HepG2 (cell line): ENCODE measurements around the gene TAB3. TPM values are rescaled to one million over a fixed set of nuclear protein-coding genes. Genes with fewer than 3 reads are reported as not detected.

ENCODE experiments used
- CHD2 ChIP-seq: IDR thresholded peaks from 2 replicates; pipeline ENCODE4 v1.6.1; 2011; ENCODE audit warnings: low read depth, low read length, improper control_type of control experiment
- GABPA ChIP-seq, 2 experiments: IDR thresholded peaks; 2 replicates each; pipeline ENCODE4 v1.6.1; 2011 to 2016; ENCODE audit warnings: low read depth in 2 of 2, low read length in 1 of 2, missing biosample characterization in 1 of 2, missing genetic modification characterization in 1 of 2
- HNRNPL ChIP-seq: fragments of 200-400 bp; formaldehyde crosslinking; IDR thresholded peaks from 2 replicates; pipeline ENCODE4 v1.6.1; 2017; ENCODE audit warnings: mild to moderate bottlenecking, low read depth, low read length
- JUNB ChIP-seq: sonication (generic); formaldehyde crosslinking; IDR thresholded peaks from 2 replicates; pipeline ENCODE4 v1.8.0; 2022; ENCODE audit warnings: missing genetic modification reagents, mild to moderate bottlenecking, borderline replicate concordance
- NCOA1 ChIP-seq: sonication (generic); formaldehyde crosslinking; IDR thresholded peaks from 2 replicates; pipeline ENCODE4 v1.9.0; 2021; ENCODE audit warnings: missing genetic modification reagents
- NFE2L2 ChIP-seq: fragments of 150-350 bp; IDR thresholded peaks from 2 replicates; pipeline ENCODE4 v1.6.1; 2014; ENCODE audit warnings: low read length
- NONO ChIP-seq, 2 experiments: fragments of 450-650 bp in 1 of 2; sonication (generic) in 1 of 2; formaldehyde crosslinking in 1 of 2; IDR thresholded peaks in 1 of 2; conservative IDR thresholded peaks in 1 of 2; 2 replicates each; pipeline versions ENCODE4 v1.6.1 to v1.8.0; 2017 to 2022; ENCODE audit warnings: mild to moderate bottlenecking in 1 of 2, missing genetic modification reagents in 1 of 2, moderate library complexity in 1 of 2
- PAWR ChIP-seq: sonication (generic); formaldehyde crosslinking; IDR thresholded peaks from 2 replicates; pipeline ENCODE4 v1.4.0; 2020; ENCODE audit warnings: missing genetic modification reagents, mild to moderate bottlenecking, borderline replicate concordance
- SIX4 ChIP-seq: sonication (generic); formaldehyde crosslinking; IDR thresholded peaks from 2 replicates; pipeline ENCODE4 v1.4.0; 2020; ENCODE audit warnings: missing genetic modification reagents
- SMC3 ChIP-seq: IDR thresholded peaks from 2 replicates; pipeline ENCODE4 v1.6.1; 2011; ENCODE audit warnings: low read length, improper control_type of control experiment
- SNRNP70 ChIP-seq: fragments of 200-400 bp; formaldehyde crosslinking; IDR thresholded peaks from 2 replicates; pipeline ENCODE4 v1.6.1; 2017; ENCODE audit warnings: mild to moderate bottlenecking, low read depth, low read length, moderate library complexity
- TOPORS ChIP-seq: sonication (generic); formaldehyde crosslinking; IDR thresholded peaks from 2 replicates; pipeline ENCODE4 v1.8.0; 2023; ENCODE audit warnings: mild to moderate bottlenecking, missing genetic modification reagents
- ZFP36L2 ChIP-seq: sonication (generic); formaldehyde crosslinking; IDR thresholded peaks from 2 replicates; pipeline ENCODE4 v1.4.0; 2020; ENCODE audit warnings: missing genetic modification reagents
- ZFP90 ChIP-seq: sonication (generic); formaldehyde crosslinking; IDR thresholded peaks from 2 replicates; pipeline ENCODE4 v1.8.0; 2022; ENCODE audit warnings: missing genetic modification reagents, mild to moderate bottlenecking, inconsistent platforms, borderline replicate concordance
- ZKSCAN8 ChIP-seq: IDR thresholded peaks from 2 replicates; pipeline ENCODE4 v1.6.1; 2016; ENCODE audit warnings: borderline replicate concordance, missing genetic modification reagents, missing compliant biosample characterization
- ZNF235 ChIP-seq: sonication (generic); formaldehyde crosslinking; IDR thresholded peaks from 2 replicates; pipeline ENCODE4 v1.8.1; 2023; ENCODE audit warnings: mild to moderate bottlenecking, missing genetic modification reagents, borderline replicate concordance
- ZNF256 ChIP-seq: sonication (generic); formaldehyde crosslinking; conservative IDR thresholded peaks from 2 replicates; pipeline ENCODE4 v1.4.0; 2020; ENCODE audit warnings: missing genetic modification reagents
- ZNF343 ChIP-seq: sonication (generic); formaldehyde crosslinking; IDR thresholded peaks from 2 replicates; pipeline ENCODE4 v1.4.0; 2020; ENCODE audit warnings: mild to moderate bottlenecking, missing genetic modification reagents
- ZNF7 ChIP-seq: IDR thresholded peaks from 2 replicates; pipeline ENCODE4 v1.6.1; 2016; ENCODE audit warnings: missing biosample characterization, missing genetic modification reagents
- ZNF709 ChIP-seq: sonication (generic); formaldehyde crosslinking; IDR thresholded peaks from 2 replicates; pipeline ENCODE4 v1.5.0; 2020; ENCODE audit warnings: mild to moderate bottlenecking, missing genetic modification reagents
- ZNF713 ChIP-seq: sonication (generic); formaldehyde crosslinking; IDR thresholded peaks from 2 replicates; pipeline ENCODE4 v1.4.0; 2020; ENCODE audit warnings: mild to moderate bottlenecking, missing genetic modification reagents
- ZNF747 ChIP-seq: sonication (generic); formaldehyde crosslinking; IDR thresholded peaks from 2 replicates; pipeline ENCODE4 v1.8.1; 2023; ENCODE audit warnings: missing genetic modification reagents, mild to moderate bottlenecking, borderline replicate concordance
- polyA plus RNA-seq, 8 experiments: library from polyadenylated mRNA; depleted of rRNA in 3 of 8; stranded (reverse) in 7 of 8; unstranded in 1 of 8; fragments of >200 nt; fragmentation: Illumina TruSeq in 4 of 8; extraction: Trizol in 4 of 8; gene quantifications; 2 replicates each; pipeline versions ENCODE4 v1.2.1 to v1.2.3, GENCODE V29; 2011 to 2016; ENCODE audit warnings: low read depth in 4 of 8, missing spikeins in 1 of 8, mixed read lengths in 1 of 8; ENCODE audit not compliant: insufficient read depth in 1 of 8
- total RNA-seq, 5 experiments: library from RNA; depleted of rRNA; stranded (reverse); fragments of >200 nt; fragmentation: Illumina TruSeq; extraction: Trizol; gene quantifications; 2 replicates each; pipeline ENCODE4 v1.2.3, GENCODE V29; 2016; ENCODE audit warnings: low read depth in 1 of 5
- TF ChIP-seq, protein P1 (sequence below): sonication (generic); formaldehyde crosslinking; IDR thresholded peaks from 2 replicates; pipeline ENCODE4 v1.4.0; 2020; ENCODE audit warnings: missing genetic modification reagents
- TF ChIP-seq, protein P2 (sequence below): sonication (generic); formaldehyde crosslinking; conservative IDR thresholded peaks from 2 replicates; pipeline ENCODE4 v1.8.0; 2022; ENCODE audit warnings: low read depth, missing genetic modification reagents
- TF ChIP-seq, protein P3 (sequence below): sonication (generic); formaldehyde crosslinking; IDR thresholded peaks from 2 replicates; pipeline ENCODE4 v1.5.1; 2020; ENCODE audit warnings: mild to moderate bottlenecking, missing genetic modification reagents, borderline replicate concordance
- TF ChIP-seq, protein P4 (sequence below): sonication (generic); formaldehyde crosslinking; IDR thresholded peaks from 2 replicates; pipeline ENCODE4 v1.8.0; 2022; ENCODE audit warnings: missing genetic modification reagents, low read depth, mild to moderate bottlenecking, borderline replicate concordance

The TAB3 gene
- total and polyA plus RNA-seq, 2 of the 13 experiments (the other 11 are each of a cell fraction or from before 2014, with no cell fraction given), result 27.2 to 59.8 TPM

DNA sequence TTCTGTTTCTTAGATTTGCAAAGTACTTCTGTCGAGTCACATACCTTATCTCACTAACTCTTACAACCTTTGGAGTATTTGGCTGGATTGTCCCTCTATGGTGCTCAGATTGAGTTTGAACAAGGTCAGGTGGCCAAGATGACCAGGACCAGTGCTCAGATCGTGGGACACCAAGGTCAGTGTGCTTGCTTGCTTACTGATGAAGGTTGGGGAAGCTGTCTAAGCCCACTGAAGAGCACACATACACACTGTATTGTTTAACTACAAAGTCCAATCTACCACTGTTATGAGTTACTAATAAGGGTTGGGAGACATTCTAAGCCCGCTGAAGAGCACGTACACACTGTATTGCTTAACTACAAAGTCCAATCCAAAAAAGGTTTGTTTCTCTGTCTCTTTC lies 53.7 kb downstream of the TAB3 start (continued):
- TF ChIP-seq, protein P1, sequence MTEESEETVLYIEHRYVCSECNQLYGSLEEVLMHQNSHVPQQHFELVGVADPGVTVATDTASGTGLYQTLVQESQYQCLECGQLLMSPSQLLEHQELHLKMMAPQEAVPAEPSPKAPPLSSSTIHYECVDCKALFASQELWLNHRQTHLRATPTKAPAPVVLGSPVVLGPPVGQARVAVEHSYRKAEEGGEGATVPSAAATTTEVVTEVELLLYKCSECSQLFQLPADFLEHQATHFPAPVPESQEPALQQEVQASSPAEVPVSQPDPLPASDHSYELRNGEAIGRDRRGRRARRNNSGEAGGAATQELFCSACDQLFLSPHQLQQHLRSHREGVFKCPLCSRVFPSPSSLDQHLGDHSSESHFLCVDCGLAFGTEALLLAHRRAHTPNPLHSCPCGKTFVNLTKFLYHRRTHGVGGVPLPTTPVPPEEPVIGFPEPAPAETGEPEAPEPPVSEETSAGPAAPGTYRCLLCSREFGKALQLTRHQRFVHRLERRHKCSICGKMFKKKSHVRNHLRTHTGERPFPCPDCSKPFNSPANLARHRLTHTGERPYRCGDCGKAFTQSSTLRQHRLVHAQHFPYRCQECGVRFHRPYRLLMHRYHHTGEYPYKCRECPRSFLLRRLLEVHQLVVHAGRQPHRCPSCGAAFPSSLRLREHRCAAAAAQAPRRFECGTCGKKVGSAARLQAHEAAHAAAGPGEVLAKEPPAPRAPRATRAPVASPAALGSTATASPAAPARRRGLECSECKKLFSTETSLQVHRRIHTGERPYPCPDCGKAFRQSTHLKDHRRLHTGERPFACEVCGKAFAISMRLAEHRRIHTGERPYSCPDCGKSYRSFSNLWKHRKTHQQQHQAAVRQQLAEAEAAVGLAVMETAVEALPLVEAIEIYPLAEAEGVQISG (CRISPR knock-in tag), result peak; percentile 53; the same call in 1 of the 2 replicates
- no peak for TF ChIP-seq ZFP36L2
- no peak for TF ChIP-seq NCOA1 (CRISPR knock-in tag)
- no peak for TF ChIP-seq ZFP90 (CRISPR knock-in tag)
- TF ChIP-seq NONO (IDR thresholded peaks at IDR 0.05), result no peak
- TF ChIP-seq NONO (CRISPR knock-in tag; conservative IDR thresholded peaks at IDR 0.05), result peak; percentile 62
- TF ChIP-seq TOPORS (CRISPR knock-in tag), result no peak
- TF ChIP-seq NFE2L2, result no peak
- no peak for TF ChIP-seq ZNF343
- no peak for TF ChIP-seq ZNF7 (CRISPR knock-in tag)
- TF ChIP-seq, protein P2, sequence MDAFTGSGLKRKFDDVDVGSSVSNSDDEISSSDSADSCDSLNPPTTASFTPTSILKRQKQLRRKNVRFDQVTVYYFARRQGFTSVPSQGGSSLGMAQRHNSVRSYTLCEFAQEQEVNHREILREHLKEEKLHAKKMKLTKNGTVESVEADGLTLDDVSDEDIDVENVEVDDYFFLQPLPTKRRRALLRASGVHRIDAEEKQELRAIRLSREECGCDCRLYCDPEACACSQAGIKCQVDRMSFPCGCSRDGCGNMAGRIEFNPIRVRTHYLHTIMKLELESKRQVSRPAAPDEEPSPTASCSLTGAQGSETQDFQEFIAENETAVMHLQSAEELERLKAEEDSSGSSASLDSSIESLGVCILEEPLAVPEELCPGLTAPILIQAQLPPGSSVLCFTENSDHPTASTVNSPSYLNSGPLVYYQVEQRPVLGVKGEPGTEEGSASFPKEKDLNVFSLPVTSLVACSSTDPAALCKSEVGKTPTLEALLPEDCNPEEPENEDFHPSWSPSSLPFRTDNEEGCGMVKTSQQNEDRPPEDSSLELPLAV (CRISPR knock-in tag), result no peak
- no peak; the same call in 1 of the 2 replicates for TF ChIP-seq ZNF747 (CRISPR knock-in tag)
- no peak for TF ChIP-seq HNRNPL
- TF ChIP-seq, protein P3, sequence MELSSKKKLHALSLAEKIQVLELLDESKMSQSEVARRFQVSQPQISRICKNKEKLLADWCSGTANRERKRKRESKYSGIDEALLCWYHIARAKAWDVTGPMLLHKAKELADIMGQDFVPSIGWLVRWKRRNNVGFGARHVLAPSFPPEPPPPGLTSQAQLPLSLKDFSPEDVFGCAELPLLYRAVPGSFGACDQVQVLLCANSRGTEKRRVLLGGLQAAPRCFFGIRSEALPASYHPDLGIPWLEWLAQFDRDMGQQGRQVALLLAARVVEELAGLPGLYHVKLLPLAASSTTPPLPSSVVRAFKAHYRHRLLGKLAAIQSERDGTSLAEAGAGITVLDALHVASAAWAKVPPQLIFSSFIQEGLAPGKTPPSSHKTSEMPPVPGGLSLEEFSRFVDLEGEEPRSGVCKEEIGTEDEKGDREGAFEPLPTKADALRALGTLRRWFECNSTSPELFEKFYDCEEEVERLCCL (CRISPR knock-in tag), result no peak
- TF ChIP-seq SNRNP70, result no peak
- TF ChIP-seq GABPA (IDR thresholded peaks at IDR 0.05; ENCODE audit: low read depth, low read length), result no peak
- 0 out of 2 replicates have a peak, but pooled peaks have one; percentile 10 for TF ChIP-seq GABPA (CRISPR knock-in tag; IDR thresholded peaks at IDR 0.05; ENCODE audit: low read depth)
- TF ChIP-seq SIX4 (CRISPR knock-in tag), result no peak
- no peak; the same call in 1 of the 2 replicates for TF ChIP-seq SMC3
- TF ChIP-seq ZNF709 (CRISPR knock-in tag), result no peak
- TF ChIP-seq, protein P4, sequence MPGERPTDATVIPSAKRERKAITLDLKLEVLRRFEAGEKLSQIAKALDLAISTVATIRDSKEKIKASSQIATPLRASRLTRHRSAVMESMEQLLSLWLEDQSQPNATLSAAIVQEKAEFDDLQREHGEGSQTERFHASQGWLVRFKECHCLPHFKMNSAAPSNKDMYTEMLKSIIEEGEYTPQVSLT (CRISPR knock-in tag), result no peak
- TF ChIP-seq PAWR (CRISPR knock-in tag), result no peak
- no peak for TF ChIP-seq CHD2
- no peak for TF ChIP-seq ZNF256
- TF ChIP-seq JUNB (CRISPR knock-in tag), result no peak
- peak; percentile 73; the same call in 1 of the 2 replicates for TF ChIP-seq ZKSCAN8
- no peak for TF ChIP-seq ZNF235 (CRISPR knock-in tag)
- TF ChIP-seq ZNF713 (CRISPR knock-in tag), result no peak
